K562 (cell line): Measurements from ENCODE around the gene ANO9. TPM values are rescaled to one million over a fixed set of nuclear protein-coding genes. Genes with fewer than 3 reads are reported as not detected.

Experiments used
- ATAC-seq: fragments of 200-7000 bp; cut with Tn5 transposase; 3 replicates; pipeline ENCODE4 v1.9.1; 2020; ENCODE audit warnings: moderate library complexity
- BruUV-seq: library from RNA; stranded (reverse); fragments of 400-500 nt; replicated peaks from 2 replicates; lab custom pipeline; 2021; lab: Mats Ljungman, UMichigan
- CTCF ChIA-PET: fragments of 300-600 bp; formaldehyde crosslinking; extraction: SDS; loops from one replicate; lab custom pipeline; 2021; ENCODE audit warnings: low intra/inter-chr PET ratio; lab: Yijun Ruan, JAX
- POLR2A ChIA-PET: fragments of 300-600, 350-650 bp; sonication (Branson Sonifier 250); formaldehyde crosslinking; extraction: SDS; loops from one replicate; lab custom pipeline; 2021; ENCODE audit warnings: antibody characterized with exemption, inconsistent platforms; lab: Yijun Ruan, JAX
- DNase-seq, 4 experiments: peaks; one replicate each; pipeline versions ENCODE4 v3.0.0 to v3.0.0-alpha.2; 2011 to 2018; ENCODE audit warnings: low spot score in 3 of 4, mixed read lengths in 3 of 4; ENCODE audit errors: extremely low read depth in 1 of 4
- FAIRE-seq: peaks from 2 replicates; lab custom pipeline; 2011; peaks lifted over from hg19 to GRCh38; lab: Jason Lieb, UNC
- H2AFZ ChIP-seq: 2 replicates; pipeline ENCODE4 v1.6.0; 2011; ENCODE audit warnings: low read depth, low read length, control low read depth, inconsistent platforms
- H3K27ac ChIP-seq: fragments of 200-600 bp; 3 replicates; pipeline ENCODE4 v1.8.0; 2011; ENCODE audit warnings: low read depth, mild to moderate bottlenecking, control low read depth, inconsistent platforms, low read length, moderate library complexity, mixed read lengths; ENCODE audit errors: extremely low read depth
- H3K27me3 ChIP-seq, 2 experiments: fragments of 300-600 bp in 1 of 2; 2 replicates in 1 of 2; 3 replicates in 1 of 2; pipeline versions ENCODE4 v1.6.0 to v1.8.0; 2011; ENCODE audit warnings: inconsistent platforms in 2 of 2, low read length in 2 of 2, mild to moderate bottlenecking in 1 of 2, mixed read lengths in 1 of 2, moderate library complexity in 1 of 2; ENCODE audit not compliant: control insufficient read depth in 2 of 2, insufficient read depth in 2 of 2
- H3K36me3 ChIP-seq: fragments of 300-600 bp; 3 replicates; pipeline ENCODE4 v1.8.0; 2011; ENCODE audit warnings: mild to moderate bottlenecking, low read length, inconsistent platforms; ENCODE audit not compliant: control insufficient read depth, insufficient read depth
- H3K4me1 ChIP-seq, 2 experiments: fragments of 200-600 bp in 1 of 2; replicated peaks in 1 of 2; 2 replicates in 1 of 2; 3 replicates in 1 of 2; pipeline versions ENCODE4 v1.5.1 to v1.8.0; 2011; ENCODE audit warnings: inconsistent platforms in 2 of 2, low read length in 2 of 2, mild to moderate bottlenecking in 1 of 2, mixed read lengths in 1 of 2, moderate library complexity in 1 of 2; ENCODE audit not compliant: control insufficient read depth in 2 of 2, insufficient read depth in 2 of 2
- H3K4me2 ChIP-seq: 2 replicates; pipeline ENCODE4 v1.6.1; 2011; ENCODE audit warnings: low read length, control low read depth, inconsistent platforms, mixed read lengths; ENCODE audit not compliant: insufficient read depth
- H3K4me3 ChIP-seq: fragments of 200-600 bp; sonication (generic), shearing (Covaris generic); 2 replicates; pipeline ENCODE4 v1.5.1; 2016; ENCODE audit warnings: control low read depth, inconsistent platforms
- H3K79me2 ChIP-seq: fragments of 200-600 bp; 3 replicates; pipeline ENCODE4 v1.8.0; 2011; ENCODE audit warnings: low read length, inconsistent platforms; ENCODE audit not compliant: control insufficient read depth, insufficient read depth
- H3K9ac ChIP-seq, 2 experiments: 2 replicates each; pipeline versions ENCODE4 v1.6.0 to v1.6.1; 2011; ENCODE audit warnings: low read depth in 2 of 2, low read length in 2 of 2, control low read depth in 1 of 2, inconsistent platforms in 1 of 2, mild to moderate bottlenecking in 1 of 2, mixed read lengths in 1 of 2; ENCODE audit not compliant: insufficient read depth in 1 of 2
- H3K9me1 ChIP-seq: one replicate; pipeline ENCODE4 v1.6.0; 2011; ENCODE audit warnings: inconsistent platforms, mild to moderate bottlenecking, low read length, moderate library complexity; ENCODE audit not compliant: control insufficient read depth, insufficient read depth
- H3K9me3 ChIP-seq: replicated peaks from 2 replicates; pipeline ENCODE4 v1.5.1; 2011; ENCODE audit warnings: low read depth, low read length, inconsistent platforms; ENCODE audit not compliant: control insufficient read depth, insufficient read depth
- H4K20me1 ChIP-seq: replicated peaks from 2 replicates; pipeline ENCODE4 v1.6.1; 2011; ENCODE audit warnings: low read length, inconsistent platforms, mixed read lengths; ENCODE audit not compliant: control insufficient read depth, insufficient read depth
- CBFA2T3 ChIP-seq: fragments of 450-650 bp; IDR thresholded peaks from 2 replicates; pipeline ENCODE4 v1.6.1; 2017
- GTF2A2 ChIP-seq: IDR thresholded peaks from 2 replicates; pipeline ENCODE4 v1.6.1; 2016; ENCODE audit warnings: mild to moderate bottlenecking, missing genetic modification characterization, missing compliant biosample characterization
- JUND ChIP-seq, 2 experiments: IDR thresholded peaks; 2 replicates in 1 of 2; 3 replicates in 1 of 2; pipeline ENCODE4 v1.6.1; 2011; ENCODE audit warnings: borderline replicate concordance in 2 of 2, low read depth in 2 of 2, low read length in 2 of 2, improper control_type of control experiment in 1 of 2, missing biosample characterization in 1 of 2, missing genetic modification characterization in 1 of 2, missing genetic modification reagents in 1 of 2
- MTA1 ChIP-seq: fragments of 450-650 bp; IDR thresholded peaks from 2 replicates; pipeline ENCODE4 v1.6.1; 2017; ENCODE audit warnings: borderline replicate concordance
- NBN ChIP-seq: fragments of 450-650 bp; IDR thresholded peaks from 2 replicates; pipeline ENCODE4 v1.6.1; 2016; ENCODE audit warnings: low read depth, mild to moderate bottlenecking
- THRAP3 ChIP-seq: fragments of 450-650 bp; IDR thresholded peaks from 2 replicates; pipeline ENCODE4 v1.6.1; 2016; ENCODE audit warnings: mild to moderate bottlenecking, inconsistent platforms, borderline replicate concordance
- ZNF766 ChIP-seq: fragments of 200-800 bp; sonication (Bioruptor generic); conservative IDR thresholded peaks from 2 replicates; pipeline ENCODE4 v1.6.1; 2016; ENCODE audit warnings: missing genetic modification characterization, missing compliant biosample characterization
- WGBS: fragments of 100-300 bp; shearing (Covaris generic); methylation state at CpG from one replicate; pipeline ENCODE4 v1.1.6; 2016; ENCODE audit warnings: low coverage, mixed read lengths; ENCODE audit not compliant: insufficient coverage; ENCODE audit errors: missing lambda C conversion rate; 5-methylcytosine and 5-hydroxymethylcytosine counted together
- in situ Hi-C: fragments of 300-500 bp; cut with MboI; formaldehyde crosslinking; loops from 4 replicates; pipeline ENCODE4 v1.15.0; 2018; ENCODE audit warnings: inconsistent platforms, mixed read lengths
- intact Hi-C: fragments of 100-400 bp; cut with micrococcal nuclease; formaldehyde crosslinking; loops from 2 replicates; pipeline ENCODE4 v1.14.2; 2022
- polyA plus RNA-seq, 8 experiments: library from polyadenylated mRNA; depleted of rRNA in 4 of 8; stranded (reverse) in 5 of 8; unstranded in 3 of 8; fragments of >200 nt; fragmentation: Nextera tagmentation in 2 of 8; fragmentation: Illumina TruSeq in 1 of 8; extraction: Ambion mirVana in 2 of 8; extraction: Trizol in 1 of 8; gene quantifications; 2 replicates each; pipeline versions ENCODE4 v1.2.1 to v1.2.3, GENCODE V29; 2011 to 2014; ENCODE audit warnings: inconsistent platforms in 1 of 8, missing spikeins in 1 of 8
- total RNA-seq, 7 experiments: library from RNA; depleted of rRNA in 6 of 7; stranded (reverse); fragments of >200 nt in 6 of 7; fragmentation: Illumina TruSeq in 2 of 7; extraction: Trizol in 2 of 7; gene quantifications; 2 replicates each; pipeline versions ENCODE4 v1.2.1 to v1.2.3, GENCODE V29; 2011 to 2021; ENCODE audit warnings: low replicate concordance in 1 of 7
- TF ChIP-seq, protein P1 (sequence below): sonication (generic); formaldehyde crosslinking; IDR thresholded peaks from 2 replicates; pipeline ENCODE4 v1.8.0; 2023; ENCODE audit warnings: missing genetic modification reagents, mild to moderate bottlenecking, borderline replicate concordance
- TF ChIP-seq, protein P2 (sequence below): fragments of 250-450 bp; sonication (Bioruptor Pico); IDR thresholded peaks from 2 replicates; pipeline ENCODE4 v1.8.0; 2022; ENCODE audit warnings: moderate library complexity, mild to moderate bottlenecking, inconsistent platforms

The ANO9 gene
- total and polyA plus RNA-seq, 9 of the 15 experiments (the other 6 are each of a cell fraction or from before 2014, with no cell fraction given): 0.20 to 14.5 (median 4.5) TPM

DNA sequence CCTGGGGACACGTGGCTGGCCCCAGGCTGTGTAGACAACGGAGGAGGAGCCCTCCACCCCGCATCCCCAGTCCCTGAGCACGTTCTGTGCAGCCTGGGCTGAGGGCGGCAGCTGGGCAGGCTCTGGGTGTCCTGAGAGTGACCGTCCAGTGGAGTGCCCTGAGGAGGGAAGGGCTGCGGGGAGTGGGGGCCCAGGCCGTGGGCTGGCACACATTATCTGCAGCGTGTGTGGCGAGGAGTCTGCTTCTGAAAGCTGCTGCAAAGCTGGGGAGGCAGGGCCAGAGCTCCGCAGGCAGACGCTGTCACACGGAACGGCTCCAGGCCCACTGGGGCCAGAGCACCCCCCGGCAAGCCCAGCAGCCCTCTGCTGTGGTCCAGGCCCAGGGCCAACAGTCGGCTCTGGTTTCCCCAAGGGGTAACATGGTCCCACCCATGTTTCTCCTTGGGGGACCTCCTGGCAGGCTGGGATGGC lies 835 bp upstream of the ANO9 start (continued):
- no peak for TF ChIP-seq THRAP3

DNA sequence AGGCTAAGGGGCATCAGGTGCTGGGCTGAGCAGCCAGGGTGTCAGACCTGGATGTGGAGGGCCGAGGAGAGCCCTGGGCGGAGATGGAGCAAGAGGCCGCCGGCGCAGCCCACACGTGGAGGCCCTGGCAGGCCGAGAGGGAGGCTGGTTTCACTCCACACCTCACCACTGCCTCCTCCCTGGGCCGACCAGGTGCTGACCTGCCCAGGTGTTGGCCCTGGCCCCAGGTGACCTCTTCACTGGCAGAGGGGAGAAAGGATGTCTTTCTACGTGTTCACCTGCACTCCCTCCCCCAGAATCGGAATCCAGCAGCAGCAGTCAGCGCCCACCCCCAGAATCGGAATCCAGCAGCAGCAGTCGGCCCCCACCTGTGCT lies 781 bp downstream of the ANO9 start:
- TF ChIP-seq GTF2A2 (tag) (no peak), MTA1 (no peak), JUND (IDR thresholded peaks at IDR 0.05; ENCODE audit: borderline replicate concordance, low read depth, low read length) (no peak), JUND (tag; IDR thresholded peaks at IDR 0.05; ENCODE audit: borderline replicate concordance, low read depth, low read length) (no peak), ZNF766 (no peak), NBN (no peak), CBFA2T3 (no peak)
- TF ChIP-seq, protein P1, sequence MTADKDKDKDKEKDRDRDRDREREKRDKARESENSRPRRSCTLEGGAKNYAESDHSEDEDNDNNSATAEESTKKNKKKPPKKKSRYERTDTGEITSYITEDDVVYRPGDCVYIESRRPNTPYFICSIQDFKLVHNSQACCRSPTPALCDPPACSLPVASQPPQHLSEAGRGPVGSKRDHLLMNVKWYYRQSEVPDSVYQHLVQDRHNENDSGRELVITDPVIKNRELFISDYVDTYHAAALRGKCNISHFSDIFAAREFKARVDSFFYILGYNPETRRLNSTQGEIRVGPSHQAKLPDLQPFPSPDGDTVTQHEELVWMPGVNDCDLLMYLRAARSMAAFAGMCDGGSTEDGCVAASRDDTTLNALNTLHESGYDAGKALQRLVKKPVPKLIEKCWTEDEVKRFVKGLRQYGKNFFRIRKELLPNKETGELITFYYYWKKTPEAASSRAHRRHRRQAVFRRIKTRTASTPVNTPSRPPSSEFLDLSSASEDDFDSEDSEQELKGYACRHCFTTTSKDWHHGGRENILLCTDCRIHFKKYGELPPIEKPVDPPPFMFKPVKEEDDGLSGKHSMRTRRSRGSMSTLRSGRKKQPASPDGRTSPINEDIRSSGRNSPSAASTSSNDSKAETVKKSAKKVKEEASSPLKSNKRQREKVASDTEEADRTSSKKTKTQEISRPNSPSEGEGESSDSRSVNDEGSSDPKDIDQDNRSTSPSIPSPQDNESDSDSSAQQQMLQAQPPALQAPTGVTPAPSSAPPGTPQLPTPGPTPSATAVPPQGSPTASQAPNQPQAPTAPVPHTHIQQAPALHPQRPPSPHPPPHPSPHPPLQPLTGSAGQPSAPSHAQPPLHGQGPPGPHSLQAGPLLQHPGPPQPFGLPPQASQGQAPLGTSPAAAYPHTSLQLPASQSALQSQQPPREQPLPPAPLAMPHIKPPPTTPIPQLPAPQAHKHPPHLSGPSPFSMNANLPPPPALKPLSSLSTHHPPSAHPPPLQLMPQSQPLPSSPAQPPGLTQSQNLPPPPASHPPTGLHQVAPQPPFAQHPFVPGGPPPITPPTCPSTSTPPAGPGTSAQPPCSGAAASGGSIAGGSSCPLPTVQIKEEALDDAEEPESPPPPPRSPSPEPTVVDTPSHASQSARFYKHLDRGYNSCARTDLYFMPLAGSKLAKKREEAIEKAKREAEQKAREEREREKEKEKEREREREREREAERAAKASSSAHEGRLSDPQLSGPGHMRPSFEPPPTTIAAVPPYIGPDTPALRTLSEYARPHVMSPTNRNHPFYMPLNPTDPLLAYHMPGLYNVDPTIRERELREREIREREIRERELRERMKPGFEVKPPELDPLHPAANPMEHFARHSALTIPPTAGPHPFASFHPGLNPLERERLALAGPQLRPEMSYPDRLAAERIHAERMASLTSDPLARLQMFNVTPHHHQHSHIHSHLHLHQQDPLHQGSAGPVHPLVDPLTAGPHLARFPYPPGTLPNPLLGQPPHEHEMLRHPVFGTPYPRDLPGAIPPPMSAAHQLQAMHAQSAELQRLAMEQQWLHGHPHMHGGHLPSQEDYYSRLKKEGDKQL (CRISPR knock-in tag): no peak
- TF ChIP-seq, protein P2, sequence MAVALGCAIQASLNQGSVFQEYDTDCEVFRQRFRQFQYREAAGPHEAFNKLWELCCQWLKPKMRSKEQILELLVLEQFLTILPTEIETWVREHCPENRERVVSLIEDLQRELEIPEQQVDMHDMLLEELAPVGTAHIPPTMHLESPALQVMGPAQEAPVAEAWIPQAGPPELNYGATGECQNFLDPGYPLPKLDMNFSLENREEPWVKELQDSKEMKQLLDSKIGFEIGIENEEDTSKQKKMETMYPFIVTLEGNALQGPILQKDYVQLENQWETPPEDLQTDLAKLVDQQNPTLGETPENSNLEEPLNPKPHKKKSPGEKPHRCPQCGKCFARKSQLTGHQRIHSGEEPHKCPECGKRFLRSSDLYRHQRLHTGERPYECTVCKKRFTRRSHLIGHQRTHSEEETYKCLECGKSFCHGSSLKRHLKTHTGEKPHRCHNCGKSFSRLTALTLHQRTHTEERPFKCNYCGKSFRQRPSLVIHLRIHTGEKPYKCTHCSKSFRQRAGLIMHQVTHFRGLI (CRISPR knock-in tag): no peak
- H2AFZ ChIP-seq: no peak overlapping the region
- no peak for FAIRE-seq
- ChIA-PET CTCF (interaction anchor here (2.7 kb wide), 1 partner anchor 78 kb away, joined by 25 read pairs; no protein-coding TSS in a partner anchor), POLR2A (interaction anchor here (0.6 to 2.0 kb wide), 4 partner anchors 9 to 319 kb away, joined by 3 to 13 read pairs (median 4); partner anchors contain the start of gene PTDSS2)
- H3K79me2 ChIP-seq: no peaks in the 10 kb centered on the region
- peaks cover 11 to 66% of the 10 kb centered on the region in 2 experiments; a peak in 4 of 5 replicates for H3K4me1 ChIP-seq
- H3K27me3 ChIP-seq: no peaks in the 10 kb centered on the region
- peak overlapping the region in 1 of 2 experiments; percentile 86; a peak in 2 of 4 replicates for H3K9ac ChIP-seq
- ATAC-seq: no peak
- H3K9me3 ChIP-seq: peaks cover 4% of the 10 kb centered on the region; the same call in 1 of the 2 replicates
- in situ Hi-C loops: no loop called here
- BruUV-seq: TSS peak; percentile 55
- H3K9me1 ChIP-seq: no peaks in the 10 kb centered on the region
- peak overlapping the region; percentile 59 for H3K4me2 ChIP-seq
- intact Hi-C loops: loop anchor here (5.0 kb wide), 1 partner anchor 76 kb away; no protein-coding TSS in a partner anchor
- H4K20me1 ChIP-seq: no peaks in the 10 kb centered on the region
- peak in 1 of 4 experiments; percentile 14 for DNase-seq
- no peaks in the 10 kb centered on the region for H3K36me3 ChIP-seq
- peak overlapping the region; percentile 41 for H3K4me3 ChIP-seq
- H3K27ac ChIP-seq: no peak overlapping the region
- 69% methylated on average over 9 of the region's 13 CpGs for WGBS
